ENCODE results near the gene STX10.

GRCh38 chr19:13173139-13173737 lies 23.1 kb upstream of the STX10 start:
- no peak for TF ChIP-seq CTCF (conservative IDR thresholded peaks at IDR 0.05; ENCODE audit: low read length)
- no peak for TF ChIP-seq EZH2phosphoT487 (IDR thresholded peaks at IDR 0.05; ENCODE audit: borderline replicate concordance, low read depth, low read length)

Measured in OCI-LY7 (cell line).